Cardiac fibroblast (primary cell): ENCODE data around the gene MED16.

Source experiments
- DNase-seq, 2 donors: peaks; one replicate each; pipeline versions ENCODE4 v3.0.0 to v3.0.0-alpha.2; 2010; ENCODE audit warnings: low read depth in 2 of 2
- H3K4me3 ChIP-seq, 2 donors: replicated peaks in 1 of 2; 1 replicate in 1 of 2; 2 replicates in 1 of 2; pipeline ENCODE4 v1.5.1; 2011; ENCODE audit warnings: low read depth in 2 of 2, low read length in 2 of 2, mild to moderate bottlenecking in 2 of 2, moderate library complexity in 1 of 2
- TF ChIP-seq, protein P1 (sequence below): IDR thresholded peaks from one replicate; pipeline ENCODE4 v1.5.1; 2011; ENCODE audit warnings: low read depth, mild to moderate bottlenecking, low read length, inconsistent platforms

Gene MED16

GRCh38 chr19:887072-887471 lies 5.9 kb downstream of the MED16 start:
- TF ChIP-seq, protein P1, sequence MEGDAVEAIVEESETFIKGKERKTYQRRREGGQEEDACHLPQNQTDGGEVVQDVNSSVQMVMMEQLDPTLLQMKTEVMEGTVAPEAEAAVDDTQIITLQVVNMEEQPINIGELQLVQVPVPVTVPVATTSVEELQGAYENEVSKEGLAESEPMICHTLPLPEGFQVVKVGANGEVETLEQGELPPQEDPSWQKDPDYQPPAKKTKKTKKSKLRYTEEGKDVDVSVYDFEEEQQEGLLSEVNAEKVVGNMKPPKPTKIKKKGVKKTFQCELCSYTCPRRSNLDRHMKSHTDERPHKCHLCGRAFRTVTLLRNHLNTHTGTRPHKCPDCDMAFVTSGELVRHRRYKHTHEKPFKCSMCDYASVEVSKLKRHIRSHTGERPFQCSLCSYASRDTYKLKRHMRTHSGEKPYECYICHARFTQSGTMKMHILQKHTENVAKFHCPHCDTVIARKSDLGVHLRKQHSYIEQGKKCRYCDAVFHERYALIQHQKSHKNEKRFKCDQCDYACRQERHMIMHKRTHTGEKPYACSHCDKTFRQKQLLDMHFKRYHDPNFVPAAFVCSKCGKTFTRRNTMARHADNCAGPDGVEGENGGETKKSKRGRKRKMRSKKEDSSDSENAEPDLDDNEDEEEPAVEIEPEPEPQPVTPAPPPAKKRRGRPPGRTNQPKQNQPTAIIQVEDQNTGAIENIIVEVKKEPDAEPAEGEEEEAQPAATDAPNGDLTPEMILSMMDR, result no peak
- no peak overlapping the region for H3K4me3 ChIP-seq
- DNase-seq, result peak; percentile 52 to 63

- H3K4me3 ChIP-seq, result no peak overlapping the region
- DNase-seq, result no peak
- TF ChIP-seq, protein P1, result no peak
Observed at GRCh38 chr19:885536-886224, 7.3 kb downstream of the MED16 start.

- no peak overlapping the region for H3K4me3 ChIP-seq
- DNase-seq, result no peak
- TF ChIP-seq, protein P1, result no peak
Observed at GRCh38 chr19:884420-885211, 8.4 kb downstream of the MED16 start.

GRCh38 chr19:883661-884211 lies 9.3 kb downstream of the MED16 start:
- DNase-seq, result no peak
- H3K4me3 ChIP-seq, result no peak overlapping the region
- TF ChIP-seq, protein P1, result no peak

- TF ChIP-seq, protein P1, result no peak
- no peak for DNase-seq
- no peak overlapping the region for H3K4me3 ChIP-seq
Observed at GRCh38 chr19:882871-883497, 10.0 kb downstream of the MED16 start.

- H3K4me3 ChIP-seq, result no peak overlapping the region
- no peak for DNase-seq
- TF ChIP-seq, protein P1, result no peak
Observed at GRCh38 chr19:881385-882071, 11.5 kb downstream of the MED16 start.
